HG03039 (cell line): ENCODE measurements around the gene CPNE8.
"Not testable (repeated sequence)": the region's sequence is repeated elsewhere in the genome, so short reads cannot be mapped to it uniquely, and the experiment has no call there.

Experiments used
- ATAC-seq: cut with Tn5 transposase; IDR thresholded peaks from one replicate; pipeline ENCODE4 v1.9.1; 2021; ENCODE audit warnings: mild to moderate bottlenecking, moderate library complexity; ENCODE audit not compliant: unreplicated experiment

The CPNE8 gene

DNA sequence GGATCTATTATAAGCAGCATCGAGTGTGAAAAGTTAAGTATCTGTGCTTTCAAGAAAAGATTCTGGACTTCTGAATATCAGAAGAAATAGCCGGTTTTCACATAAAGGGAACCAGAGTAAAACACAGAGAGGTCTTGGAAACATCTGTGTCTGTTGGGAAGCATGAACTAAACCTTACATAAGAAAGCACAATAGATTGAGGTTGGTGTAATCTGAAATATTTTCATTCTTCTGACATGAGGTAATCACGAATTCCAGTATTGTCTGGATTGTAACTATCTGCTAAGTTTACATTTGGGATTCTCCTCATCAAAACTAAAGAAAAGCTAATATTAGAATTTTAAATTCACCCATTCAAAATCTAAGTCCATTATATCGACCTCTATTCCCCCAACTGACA lies 161.3 kb downstream of the CPNE8 start:
- ATAC-seq: no peak

GRCh38 chr12:38742496-38742895 lies 162.9 kb downstream of the CPNE8 start:
- not testable (repeated sequence) for ATAC-seq

DNA sequence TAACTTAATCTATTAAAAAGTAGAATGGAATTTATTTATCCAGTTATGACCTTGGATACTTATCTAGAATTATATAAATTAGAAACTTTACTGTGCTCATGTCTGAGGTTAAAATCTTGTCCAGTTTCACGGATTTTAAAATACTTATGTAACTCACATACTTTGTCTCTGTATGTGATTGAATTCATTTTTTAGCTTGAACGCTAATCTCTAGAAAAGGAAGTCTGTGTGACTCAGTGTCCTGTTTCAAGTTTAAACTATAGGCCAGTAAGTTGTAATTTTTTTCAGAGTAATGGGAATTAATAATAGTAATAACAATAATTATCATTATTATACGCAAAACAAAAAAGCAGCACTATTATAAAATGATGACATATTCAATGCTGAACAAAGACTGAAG lies 168.6 kb downstream of the CPNE8 start:
- no peak for ATAC-seq

GRCh38 chr12:38732761-38733160 lies 172.6 kb downstream of the CPNE8 start:
- no peak for ATAC-seq

- ATAC-seq: no peak
Measured at GRCh38 chr12:38728894-38729293, 176.5 kb downstream of the CPNE8 start.

- no peak for ATAC-seq
Measured at GRCh38 chr12:38721611-38722252, 183.7 kb downstream of the CPNE8 start.

GRCh38 chr12:38720661-38721060 lies 184.7 kb downstream of the CPNE8 start:
- ATAC-seq: no peak

- ATAC-seq: no peak
Measured at GRCh38 chr12:38713294-38713693, 192.1 kb downstream of the CPNE8 start.

GRCh38 chr12:38711054-38711453 lies 194.3 kb downstream of the CPNE8 start:
- ATAC-seq: peak; percentile 90

GRCh38 chr12:38708466-38708865 lies 196.9 kb downstream of the CPNE8 start:
- no peak for ATAC-seq

DNA sequence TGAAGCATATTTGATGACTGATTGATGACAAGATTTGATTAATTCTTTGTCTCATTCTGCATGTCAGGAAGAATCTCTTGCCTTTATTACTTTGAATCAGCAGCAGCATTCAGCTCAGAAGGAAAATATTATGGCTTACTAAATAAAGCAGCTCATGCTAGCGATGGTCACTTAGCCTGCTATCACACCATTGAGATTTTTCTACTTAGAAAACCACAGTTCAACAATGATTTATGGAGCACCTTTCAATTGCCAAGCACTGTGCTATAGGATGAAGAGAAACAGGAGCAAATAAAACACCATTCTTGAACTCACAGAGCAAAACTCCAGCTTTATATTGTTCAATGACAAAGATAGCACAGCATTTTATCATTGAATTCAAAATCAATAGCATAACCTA lies 197.7 kb downstream of the CPNE8 start:
- no peak for ATAC-seq

- ATAC-seq: no peak
Measured at GRCh38 chr12:38697289-38697688, 208.1 kb downstream of the CPNE8 start.

DNA sequence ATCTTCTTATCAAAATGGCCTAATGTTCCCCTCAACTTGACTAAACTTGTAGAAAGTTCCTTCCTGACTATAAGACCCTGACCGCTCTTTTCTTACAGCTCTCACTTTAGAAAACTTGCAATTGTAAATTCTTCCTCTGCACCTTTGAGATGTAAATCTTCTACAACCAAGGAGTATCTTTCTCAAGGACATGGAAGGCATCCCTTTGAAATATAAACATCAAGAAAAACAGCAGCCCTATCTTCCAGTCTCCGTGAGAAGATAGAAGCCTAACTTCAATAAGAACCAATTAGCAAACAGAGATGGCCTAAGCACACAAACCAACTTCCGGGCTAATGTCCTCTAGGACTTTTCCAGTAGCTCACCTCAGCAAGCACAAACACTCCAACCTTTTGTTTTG lies 210.3 kb downstream of the CPNE8 start:
- ATAC-seq: no peak

GRCh38 chr12:38691164-38691563 lies 214.2 kb downstream of the CPNE8 start:
- ATAC-seq: no peak

- ATAC-seq: no peak
Measured at GRCh38 chr12:38690646-38691045, 214.7 kb downstream of the CPNE8 start.

DNA sequence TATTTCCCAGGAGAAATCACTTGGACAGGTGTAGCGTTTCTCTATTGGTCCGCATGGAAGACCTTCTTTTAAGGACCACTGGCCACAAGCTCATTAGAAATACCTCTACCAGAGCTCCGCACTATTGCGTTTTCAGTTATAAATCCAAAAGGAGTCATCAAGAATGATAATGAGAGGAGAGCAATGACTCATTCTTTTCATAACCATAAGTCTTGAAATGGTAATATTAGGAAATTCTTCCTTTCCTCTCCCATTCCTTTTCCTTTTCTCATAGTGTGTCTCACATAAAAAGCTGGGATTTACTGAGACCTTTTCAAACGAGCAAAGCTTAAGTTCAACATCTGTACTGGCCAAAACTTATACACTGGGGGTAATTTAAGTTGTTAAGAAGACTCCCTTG lies 215.7 kb downstream of the CPNE8 start:
- ATAC-seq: no peak

GRCh38 chr12:38689195-38689594 lies 216.2 kb downstream of the CPNE8 start:
- ATAC-seq: no peak

- no peak for ATAC-seq
Measured at GRCh38 chr12:38682521-38682920, 222.9 kb downstream of the CPNE8 start.

DNA sequence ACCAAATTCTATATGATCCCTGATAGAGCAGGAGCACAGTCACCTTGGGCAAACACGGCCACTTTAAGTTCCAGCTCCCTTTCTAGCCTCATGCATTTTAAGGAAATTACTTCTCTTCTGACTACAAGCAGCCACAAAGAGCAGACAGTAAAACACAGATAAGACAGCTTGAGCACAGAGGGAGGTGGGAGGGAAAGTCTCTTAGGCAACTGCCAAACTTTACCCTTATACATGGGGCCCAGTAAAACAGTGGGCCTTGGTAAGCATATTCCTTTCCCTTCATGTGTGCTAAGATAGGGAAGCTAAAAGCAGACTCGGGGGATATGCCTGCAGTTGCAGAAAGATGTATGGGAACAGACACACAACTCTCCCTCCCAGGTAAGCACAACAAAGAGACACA lies 235.9 kb downstream of the CPNE8 start:
- ATAC-seq: no peak

DNA sequence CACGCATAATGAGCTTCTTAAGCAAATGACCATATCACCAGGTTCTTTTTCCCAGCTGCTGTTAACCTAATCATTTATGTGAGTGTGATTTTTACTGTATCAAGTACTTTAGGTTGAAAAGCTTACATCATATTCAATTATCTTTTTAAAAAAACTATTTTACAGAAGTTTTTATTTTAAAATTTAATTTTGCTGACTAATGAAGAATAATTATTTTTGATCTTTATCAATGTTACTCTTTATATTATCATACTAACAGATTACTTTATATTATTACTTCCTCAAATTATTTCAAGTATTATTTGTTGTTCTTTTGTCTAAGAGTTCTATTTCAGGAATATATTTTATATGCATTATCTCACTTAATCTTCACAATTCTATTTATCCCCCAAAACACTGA lies 236.3 kb downstream of the CPNE8 start:
- no peak for ATAC-seq

DNA sequence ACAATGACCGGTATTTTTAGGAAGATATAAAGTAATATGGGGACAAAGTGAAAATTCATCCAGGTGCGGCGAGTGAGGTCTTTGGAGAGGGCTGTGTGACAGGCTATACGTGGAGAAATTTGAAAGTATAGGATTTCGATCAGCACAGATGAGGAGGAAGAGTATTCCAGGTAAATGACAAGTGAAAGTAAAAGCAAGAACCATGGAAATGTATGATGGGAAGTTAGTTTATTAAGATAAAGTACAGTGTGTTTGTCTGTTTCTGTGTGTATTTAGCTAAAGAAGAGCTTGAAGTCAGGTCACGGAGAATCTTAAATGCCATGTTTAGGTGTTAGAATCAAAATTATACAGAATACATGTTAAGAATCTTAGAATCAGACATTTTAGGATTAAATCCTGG lies 239.0 kb downstream of the CPNE8 start:
- no peak for ATAC-seq

DNA sequence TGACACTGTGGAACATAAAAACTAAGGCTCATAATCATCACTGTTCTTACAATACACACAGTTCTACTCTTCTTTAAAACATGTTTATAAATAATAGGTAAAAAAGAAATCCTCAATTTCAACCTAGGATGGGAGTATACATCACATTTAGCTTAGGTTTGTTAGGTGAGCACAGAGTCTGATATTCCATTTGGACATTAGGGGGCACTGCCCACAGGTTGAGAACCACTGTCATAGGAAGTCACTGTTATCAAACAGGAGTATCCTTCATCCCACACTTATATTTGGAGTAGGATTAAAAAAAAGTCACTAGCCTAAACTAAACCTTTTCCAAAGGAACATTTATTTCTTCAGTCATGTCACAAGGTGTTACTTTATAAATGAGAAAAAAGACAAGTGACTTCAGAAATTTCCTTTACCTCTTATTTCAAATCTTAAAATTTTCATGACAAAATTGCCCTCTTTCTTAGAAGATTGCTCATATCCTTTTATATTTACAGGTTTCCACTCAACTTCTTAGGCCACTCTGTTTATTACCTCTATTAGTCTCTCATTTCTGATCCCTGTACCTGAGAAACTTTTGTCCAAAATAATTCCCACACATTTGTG lies 240.6 kb downstream of the CPNE8 start:
- no peak for ATAC-seq

- no peak for ATAC-seq
Measured at GRCh38 chr12:38662829-38663228, 242.6 kb downstream of the CPNE8 start.
